Measurements from ENCODE around the gene LZTR1. TPM values are rescaled to one million over a fixed set of nuclear protein-coding genes. Genes with fewer than 3 reads are reported as not detected.
A peak's percentile ranks its signal among the peaks of the same experiment; 100 is the strongest.

The LZTR1 gene
- total RNA-seq, 1 experiment from 2014 or later: 54.3 TPM

DNA sequence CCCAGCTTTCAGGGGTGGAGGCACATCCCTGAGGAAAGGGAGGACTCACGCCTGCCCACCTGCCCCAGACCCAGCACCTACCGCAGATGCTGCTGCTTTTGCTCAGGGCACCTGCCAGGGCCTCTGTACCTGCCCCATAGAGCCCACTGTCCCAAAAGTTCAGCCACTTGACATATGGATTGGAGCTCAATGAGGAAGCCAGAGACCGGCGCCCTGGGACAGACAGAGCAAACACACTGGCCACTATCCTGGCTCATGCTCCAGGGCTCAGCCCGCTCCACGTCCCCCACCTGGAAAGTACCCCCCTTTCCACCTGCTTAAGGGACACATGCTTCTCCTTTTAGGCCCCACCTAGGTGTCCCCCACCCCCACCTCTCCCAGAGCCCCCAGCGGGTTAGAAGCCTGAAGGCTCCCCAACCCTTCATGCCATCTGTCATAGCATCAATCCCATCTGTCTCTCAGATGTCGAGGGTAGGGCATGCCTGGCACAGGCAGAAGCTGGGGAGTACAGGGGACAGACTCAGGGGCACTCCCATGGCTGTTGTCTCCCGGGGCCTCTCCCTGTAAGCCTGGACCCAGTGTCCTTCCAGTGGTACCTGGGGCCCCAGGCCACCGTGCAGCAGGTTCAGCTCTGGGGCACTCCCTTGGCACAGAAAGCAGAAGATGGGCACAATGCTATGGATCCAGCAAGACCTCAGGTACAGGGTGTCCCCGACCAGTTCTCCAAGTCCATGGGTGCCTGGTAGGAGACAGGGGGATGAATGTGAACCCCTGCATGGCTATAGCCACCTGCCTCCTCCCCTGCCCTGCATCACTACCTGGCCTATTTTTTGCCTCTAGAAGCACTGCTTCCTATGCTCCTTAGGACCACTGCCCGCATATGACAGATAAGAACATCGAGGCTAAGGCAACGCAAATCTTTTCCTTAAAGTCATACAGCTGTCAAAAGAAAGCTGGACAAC lies 30.6 kb downstream of the LZTR1 start:
- ChIA-PET POLR2A (ENCODE audit: low non-redundant PET) (interaction anchor here (0.6 kb wide), 1 partner anchor 904 kb away, joined by 3 read pairs; no protein-coding TSS in a partner anchor), CTCF (no interaction called here)
- Histone ChIP-seq H3K9me3 (ENCODE audit: low read depth, low read length, poor library complexity, severe bottlenecking) (no peaks in the 10 kb centered on the region), H3K4me3 (ENCODE audit: low read depth, low read length, poor library complexity, severe bottlenecking) (no peak overlapping the region), H3K27ac (ENCODE audit: low read depth, low read length, poor library complexity, severe bottlenecking) (no peak overlapping the region), H3K27me3 (replicated peaks; ENCODE audit: insufficient read depth, low read depth, low read length, poor library complexity) (no peaks in the 10 kb centered on the region), H3K4me1 (ENCODE audit: insufficient read depth, low read length, poor library complexity, severe bottlenecking) (peaks cover 18% of the 10 kb centered on the region), H3K36me3 (ENCODE audit: insufficient read depth, low read length, poor library complexity, severe bottlenecking) (no peaks in the 10 kb centered on the region)
- no TSS peak for BruUV-seq (replicated peaks)
- no peak for TF ChIP-seq EZH2 (IDR thresholded peaks at IDR 0.05; ENCODE audit: borderline replicate concordance, low read depth, low read length, poor library complexity, severe bottlenecking)
- TF ChIP-seq, protein P1, sequence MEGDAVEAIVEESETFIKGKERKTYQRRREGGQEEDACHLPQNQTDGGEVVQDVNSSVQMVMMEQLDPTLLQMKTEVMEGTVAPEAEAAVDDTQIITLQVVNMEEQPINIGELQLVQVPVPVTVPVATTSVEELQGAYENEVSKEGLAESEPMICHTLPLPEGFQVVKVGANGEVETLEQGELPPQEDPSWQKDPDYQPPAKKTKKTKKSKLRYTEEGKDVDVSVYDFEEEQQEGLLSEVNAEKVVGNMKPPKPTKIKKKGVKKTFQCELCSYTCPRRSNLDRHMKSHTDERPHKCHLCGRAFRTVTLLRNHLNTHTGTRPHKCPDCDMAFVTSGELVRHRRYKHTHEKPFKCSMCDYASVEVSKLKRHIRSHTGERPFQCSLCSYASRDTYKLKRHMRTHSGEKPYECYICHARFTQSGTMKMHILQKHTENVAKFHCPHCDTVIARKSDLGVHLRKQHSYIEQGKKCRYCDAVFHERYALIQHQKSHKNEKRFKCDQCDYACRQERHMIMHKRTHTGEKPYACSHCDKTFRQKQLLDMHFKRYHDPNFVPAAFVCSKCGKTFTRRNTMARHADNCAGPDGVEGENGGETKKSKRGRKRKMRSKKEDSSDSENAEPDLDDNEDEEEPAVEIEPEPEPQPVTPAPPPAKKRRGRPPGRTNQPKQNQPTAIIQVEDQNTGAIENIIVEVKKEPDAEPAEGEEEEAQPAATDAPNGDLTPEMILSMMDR (conservative IDR thresholded peaks at IDR 0.05; ENCODE audit: low read depth, low read length): no peak
- DNase-seq (ENCODE audit: low spot score): no peak
- intact Hi-C loops (cut with micrococcal nuclease; ENCODE audit: unreplicated experiment): no loop called here

DNA sequence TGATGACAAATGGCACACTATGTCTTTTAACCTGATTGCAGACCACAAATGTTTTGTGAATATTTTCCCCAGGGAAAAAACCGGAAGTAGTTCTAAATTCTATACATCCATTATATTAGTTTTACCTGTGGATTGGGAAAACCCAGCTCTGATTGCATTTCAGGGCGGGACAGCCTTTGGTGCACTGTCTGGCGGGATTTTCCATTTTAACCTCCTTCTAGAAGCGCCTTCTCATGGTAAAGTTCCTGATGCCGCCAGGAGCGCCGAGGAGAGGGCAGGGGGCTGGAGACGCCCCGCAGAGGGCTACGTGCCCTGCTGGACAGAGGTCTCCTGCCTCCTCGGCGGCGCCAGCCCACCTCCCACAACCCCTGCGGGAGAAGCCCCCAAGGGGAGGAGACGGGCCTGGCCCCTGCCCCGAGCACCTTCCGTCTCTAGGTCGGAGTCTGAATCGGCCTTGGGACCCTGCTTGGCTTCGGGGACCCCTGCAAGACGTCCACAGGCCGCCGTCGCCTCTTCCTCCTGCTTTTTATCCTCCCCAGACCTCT lies 31.6 kb downstream of the LZTR1 start:
- H3K27ac ChIP-seq (ENCODE audit: low read depth, low read length, poor library complexity, severe bottlenecking): peak overlapping the region; percentile 32
- CTCF ChIA-PET: no interaction called here
- intact Hi-C loops (cut with micrococcal nuclease; ENCODE audit: unreplicated experiment): no loop called here

DNA sequence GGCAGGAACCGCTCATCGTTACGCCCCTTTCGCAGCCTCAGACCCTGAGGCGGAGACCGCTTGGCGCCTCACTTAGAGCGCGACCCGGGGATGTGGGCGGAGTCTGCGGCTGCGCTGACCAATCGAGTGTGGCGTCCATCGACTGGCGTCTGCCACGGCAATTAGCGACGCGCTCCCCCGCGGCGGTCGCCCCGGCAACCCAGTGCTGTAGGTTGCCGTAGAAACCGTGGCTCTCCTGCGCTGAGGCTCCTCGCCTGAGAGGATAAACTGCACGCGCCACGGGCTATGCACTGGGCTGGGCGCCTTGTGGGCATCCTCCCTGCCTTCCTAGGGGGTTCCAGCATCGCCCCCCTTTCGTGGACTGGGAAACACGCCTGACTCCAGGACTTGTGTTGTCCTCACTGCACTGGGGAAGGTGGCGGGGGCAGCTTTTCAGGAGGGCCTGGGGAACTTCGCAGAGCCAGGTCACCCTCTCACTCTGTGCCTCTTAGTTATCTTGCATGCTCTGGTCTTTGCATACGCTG lies 32.2 kb downstream of the LZTR1 start:
- no TSS peak for BruUV-seq (replicated peaks)
- Histone ChIP-seq H3K4me3 (ENCODE audit: low read depth, low read length, poor library complexity, severe bottlenecking) (peak overlapping the region; percentile 51), H3K9me3 (ENCODE audit: low read depth, low read length, poor library complexity, severe bottlenecking) (no peaks in the 10 kb centered on the region), H3K36me3 (ENCODE audit: insufficient read depth, low read length, poor library complexity, severe bottlenecking) (no peaks in the 10 kb centered on the region), H3K4me1 (ENCODE audit: insufficient read depth, low read length, poor library complexity, severe bottlenecking) (peaks cover 18% of the 10 kb centered on the region), H3K27me3 (replicated peaks; ENCODE audit: insufficient read depth, low read depth, low read length, poor library complexity) (no peaks in the 10 kb centered on the region), H3K27ac (ENCODE audit: low read depth, low read length, poor library complexity, severe bottlenecking) (peak overlapping the region; percentile 32)
- DNase-seq (ENCODE audit: low spot score): peak; percentile 97
- ChIA-PET CTCF (no interaction called here), POLR2A (ENCODE audit: low non-redundant PET) (no interaction called here)
- no peak for TF ChIP-seq EZH2 (IDR thresholded peaks at IDR 0.05; ENCODE audit: borderline replicate concordance, low read depth, low read length, poor library complexity, severe bottlenecking)
- TF ChIP-seq, protein P1 (conservative IDR thresholded peaks at IDR 0.05; ENCODE audit: low read depth, low read length): no peak
- intact Hi-C loops (cut with micrococcal nuclease; ENCODE audit: unreplicated experiment): no loop called here

More for the DNA sequence above, 31.6 kb downstream of the LZTR1 start:
- no peaks in the 10 kb centered on the region for H3K36me3 ChIP-seq (ENCODE audit: insufficient read depth, low read length, poor library complexity, severe bottlenecking)
- TF ChIP-seq EZH2 (IDR thresholded peaks at IDR 0.05; ENCODE audit: borderline replicate concordance, low read depth, low read length, poor library complexity, severe bottlenecking): no peak
- TF ChIP-seq, protein P1 (conservative IDR thresholded peaks at IDR 0.05; ENCODE audit: low read depth, low read length): no peak
- peak overlapping the region; percentile 51 for H3K4me3 ChIP-seq (ENCODE audit: low read depth, low read length, poor library complexity, severe bottlenecking)
- BruUV-seq (replicated peaks): TSS peak; percentile 73
- no peaks in the 10 kb centered on the region for H3K27me3 ChIP-seq (replicated peaks; ENCODE audit: insufficient read depth, low read depth, low read length, poor library complexity)
- POLR2A ChIA-PET (ENCODE audit: low non-redundant PET): no interaction called here
- no peaks in the 10 kb centered on the region for H3K9me3 ChIP-seq (ENCODE audit: low read depth, low read length, poor library complexity, severe bottlenecking)
- H3K4me1 ChIP-seq (ENCODE audit: insufficient read depth, low read length, poor library complexity, severe bottlenecking): peaks cover 18% of the 10 kb centered on the region
- DNase-seq (ENCODE audit: low spot score): no peak

All from A673 (cell line).